HepG2 (cell line): Measurements from ENCODE around the gene IL6ST. TPM values are rescaled to one million over a fixed set of nuclear protein-coding genes. Genes with fewer than 3 reads are reported as not detected.
A peak's percentile ranks its signal among the peaks of the same experiment; 100 is the strongest.

Experiments
- ATM ChIP-seq: fragments of 450-650 bp; IDR thresholded peaks from 2 replicates; pipeline ENCODE4 v1.7.1; 2017; ENCODE audit warnings: mild to moderate bottlenecking, borderline replicate concordance
- BHLHE40 ChIP-seq: IDR thresholded peaks from 2 replicates; pipeline ENCODE4 v1.6.1; 2011; ENCODE audit warnings: low read length, improper control_type of control experiment
- CERS6 ChIP-seq: sonication (generic); formaldehyde crosslinking; IDR thresholded peaks from 2 replicates; pipeline ENCODE4 v1.5.0; 2020; ENCODE audit warnings: missing genetic modification reagents
- CREB1 ChIP-seq, 2 experiments: fragments of 450-650 bp in 1 of 2; IDR thresholded peaks; 2 replicates each; pipeline ENCODE4 v1.6.1; 2016 to 2017; ENCODE audit warnings: control low read depth in 1 of 2, mild to moderate bottlenecking in 1 of 2, missing compliant biosample characterization in 1 of 2, missing genetic modification characterization in 1 of 2
- CSRNP2 ChIP-seq: sonication (generic); formaldehyde crosslinking; conservative IDR thresholded peaks from 2 replicates; pipeline ENCODE4 v1.8.0; 2022; ENCODE audit warnings: low read depth, missing genetic modification reagents
- EP300 ChIP-seq, 3 experiments: sonication (generic) in 1 of 3; formaldehyde crosslinking in 1 of 3; IDR thresholded peaks; 2 replicates each; pipeline versions ENCODE4 v1.5.1 to v1.6.1; 2011 to 2020; ENCODE audit warnings: low read depth in 2 of 3, low read length in 2 of 3, borderline replicate concordance in 1 of 3, improper control_type of control experiment in 1 of 3, mild to moderate bottlenecking in 1 of 3, missing genetic modification reagents in 1 of 3, moderate library complexity in 1 of 3
- FOXA3 ChIP-seq: IDR thresholded peaks from 2 replicates; pipeline ENCODE4 v1.6.1; 2016; ENCODE audit warnings: missing genetic modification reagents, missing compliant biosample characterization
- GATAD2A ChIP-seq: IDR thresholded peaks from 2 replicates; pipeline ENCODE4 v1.6.1; 2016
- HDAC1 ChIP-seq: sonication (generic); formaldehyde crosslinking; IDR thresholded peaks from 2 replicates; pipeline ENCODE4 v1.5.1; 2020; ENCODE audit warnings: mild to moderate bottlenecking, missing genetic modification reagents
- HDAC2 ChIP-seq: sonication (generic); formaldehyde crosslinking; IDR thresholded peaks from 2 replicates; pipeline ENCODE4 v1.4.0; 2020; ENCODE audit warnings: missing genetic modification reagents
- IRX3 ChIP-seq: sonication (generic); formaldehyde crosslinking; IDR thresholded peaks from 2 replicates; pipeline ENCODE4 v1.8.1; 2023; ENCODE audit warnings: mild to moderate bottlenecking, low read depth, missing genetic modification reagents, borderline replicate concordance
- KLF9 ChIP-seq: IDR thresholded peaks from 2 replicates; pipeline ENCODE4 v1.6.1; 2016; ENCODE audit warnings: low read depth
- NCOR1 ChIP-seq: fragments of 200-600 bp; sonication (generic); IDR thresholded peaks from 2 replicates; pipeline ENCODE4 v1.7.0; 2017; ENCODE audit warnings: antibody characterized with exemption, low read length, borderline replicate concordance
- NR2F1 ChIP-seq, 2 experiments: fragments of 450-650 bp in 1 of 2; formaldehyde crosslinking in 1 of 2; IDR thresholded peaks; 2 replicates each; pipeline versions ENCODE4 v1.5.0 to v1.6.1; 2016 to 2020; ENCODE audit warnings: mild to moderate bottlenecking in 1 of 2, missing compliant biosample characterization in 1 of 2, missing genetic modification reagents in 1 of 2, moderate library complexity in 1 of 2
- ONECUT2 ChIP-seq: sonication (generic); formaldehyde crosslinking; IDR thresholded peaks from 2 replicates; pipeline ENCODE4 v1.4.0; 2020; ENCODE audit warnings: missing genetic modification reagents
- PHF21A ChIP-seq: sonication (generic); formaldehyde crosslinking; IDR thresholded peaks from 2 replicates; pipeline ENCODE4 v1.5.0; 2020; ENCODE audit warnings: mild to moderate bottlenecking, missing genetic modification reagents
- PRMT3 ChIP-seq: sonication (generic); formaldehyde crosslinking; IDR thresholded peaks from 2 replicates; pipeline ENCODE4 v1.8.1; 2022; ENCODE audit warnings: low read depth, mild to moderate bottlenecking, moderate library complexity, missing genetic modification reagents, borderline replicate concordance
- RARA ChIP-seq: IDR thresholded peaks from 2 replicates; pipeline ENCODE4 v1.6.1; 2016; ENCODE audit warnings: missing genetic modification reagents, missing compliant biosample characterization
- TFAP4 ChIP-seq: sonication (generic); IDR thresholded peaks from 2 replicates; pipeline ENCODE4 v1.6.1; 2016; ENCODE audit warnings: low read depth, borderline replicate concordance
- ZNF362 ChIP-seq: sonication (generic); formaldehyde crosslinking; IDR thresholded peaks from 2 replicates; pipeline ENCODE4 v1.4.0; 2020; ENCODE audit warnings: missing genetic modification reagents, mild to moderate bottlenecking, borderline replicate concordance
- ZNF549 ChIP-seq: sonication (generic); formaldehyde crosslinking; IDR thresholded peaks from 2 replicates; pipeline ENCODE4 v1.5.0; 2020; ENCODE audit warnings: missing genetic modification reagents
- ZNF747 ChIP-seq: sonication (generic); formaldehyde crosslinking; IDR thresholded peaks from 2 replicates; pipeline ENCODE4 v1.8.1; 2023; ENCODE audit warnings: missing genetic modification reagents, mild to moderate bottlenecking, borderline replicate concordance
- polyA plus RNA-seq, 8 experiments: library from polyadenylated mRNA; depleted of rRNA in 3 of 8; stranded (reverse) in 7 of 8; unstranded in 1 of 8; fragments of >200 nt; fragmentation: Illumina TruSeq in 4 of 8; extraction: Trizol in 4 of 8; gene quantifications; 2 replicates each; pipeline versions ENCODE4 v1.2.1 to v1.2.3, GENCODE V29; 2011 to 2016; ENCODE audit warnings: low read depth in 4 of 8, missing spikeins in 1 of 8, mixed read lengths in 1 of 8; ENCODE audit not compliant: insufficient read depth in 1 of 8
- total RNA-seq, 5 experiments: library from RNA; depleted of rRNA; stranded (reverse); fragments of >200 nt; fragmentation: Illumina TruSeq; extraction: Trizol; gene quantifications; 2 replicates each; pipeline ENCODE4 v1.2.3, GENCODE V29; 2016; ENCODE audit warnings: low read depth in 1 of 5

The IL6ST gene
- total and polyA plus RNA-seq, 2 of the 13 experiments (the other 11 are each of a cell fraction or from before 2014, with no cell fraction given), result 66.6 to 166 TPM

GRCh38 chr5:55988979-55989638 lies 5.7 kb downstream of the IL6ST start (continued):
- TF ChIP-seq CSRNP2 (CRISPR knock-in tag), result no peak
- no peak for TF ChIP-seq ATM
- TF ChIP-seq HDAC2 (CRISPR knock-in tag), result 0 out of 2 replicates have a peak, but pooled peaks have one; percentile 13
- TF ChIP-seq NR2F1 (CRISPR knock-in tag; IDR thresholded peaks at IDR 0.05), result no peak
- no peak for TF ChIP-seq CREB1 (IDR thresholded peaks at IDR 0.05)
- TF ChIP-seq CREB1 (CRISPR knock-in tag; IDR thresholded peaks at IDR 0.05), result peak; percentile 24; the same call in 1 of the 2 replicates
- TF ChIP-seq EP300 (IDR thresholded peaks at IDR 0.05; ENCODE audit: low read depth in 2 of 2, low read length in 2 of 2), result peak in 1 of 2 experiments; percentile 53; a peak in 2 of 4 replicates
- no peak for TF ChIP-seq EP300 (CRISPR knock-in tag; IDR thresholded peaks at IDR 0.05; ENCODE audit: borderline replicate concordance)
- 0 out of 2 replicates have a peak, but pooled peaks have one; percentile 24 for TF ChIP-seq PHF21A (CRISPR knock-in tag)
- peak; percentile 98 for TF ChIP-seq ZNF362 (CRISPR knock-in tag)
- no peak for TF ChIP-seq TFAP4
- no peak for TF ChIP-seq KLF9 (CRISPR knock-in tag)
- peak; percentile 77 for TF ChIP-seq FOXA3
- TF ChIP-seq CERS6 (CRISPR knock-in tag), result no peak
- peak; percentile 50 for TF ChIP-seq GATAD2A (CRISPR knock-in tag)
- TF ChIP-seq BHLHE40, result peak; percentile 52; the same call in 1 of the 2 replicates
- TF ChIP-seq NCOR1, result peak; percentile 51; the same call in 1 of the 2 replicates
- TF ChIP-seq HDAC1, result 0 out of 2 replicates have a peak, but pooled peaks have one; percentile 22
- TF ChIP-seq RARA (CRISPR knock-in tag), result 0 out of 2 replicates have a peak, but pooled peaks have one; percentile 39
- TF ChIP-seq IRX3 (CRISPR knock-in tag), result no peak
- TF ChIP-seq ZNF549 (CRISPR knock-in tag), result no peak
- TF ChIP-seq ONECUT2, result 0 out of 2 replicates have a peak, but pooled peaks have one; percentile 27
- TF ChIP-seq ZNF747 (CRISPR knock-in tag), result no peak
- TF ChIP-seq PRMT3 (CRISPR knock-in tag), result no peak
